BE2C (cell line): ENCODE data around the gene PRKN.

Experiments used
- DNase-seq: peaks from one replicate; pipeline ENCODE4 v3.0.0-alpha.2; 2020
- H3K27me3 ChIP-seq: fragments of 250-450 bp; sonication (Bioruptor Pico); 2 replicates; pipeline ENCODE4 v1.5.1; 2020; ENCODE audit warnings: mild to moderate bottlenecking
- H3K36me3 ChIP-seq: fragments of 250-450 bp; sonication (Bioruptor Pico); 2 replicates; pipeline ENCODE4 v1.5.1; 2020; ENCODE audit warnings: mild to moderate bottlenecking
- H3K4me1 ChIP-seq: fragments of 250-450 bp; sonication (Bioruptor Pico); 2 replicates; pipeline ENCODE4 v1.5.1; 2020
- H3K4me3 ChIP-seq: 2 replicates; pipeline ENCODE4 v1.5.1; 2011; ENCODE audit warnings: low read depth, low read length
- H3K9me3 ChIP-seq: fragments of 250-450 bp; sonication (Bioruptor Pico); 2 replicates; pipeline ENCODE4 v1.5.1; 2020
- TF ChIP-seq, protein P1 (sequence below): IDR thresholded peaks from 2 replicates; pipeline ENCODE4 v1.5.1; 2012; ENCODE audit warnings: mild to moderate bottlenecking, low read depth, low read length

The PRKN gene

DNA sequence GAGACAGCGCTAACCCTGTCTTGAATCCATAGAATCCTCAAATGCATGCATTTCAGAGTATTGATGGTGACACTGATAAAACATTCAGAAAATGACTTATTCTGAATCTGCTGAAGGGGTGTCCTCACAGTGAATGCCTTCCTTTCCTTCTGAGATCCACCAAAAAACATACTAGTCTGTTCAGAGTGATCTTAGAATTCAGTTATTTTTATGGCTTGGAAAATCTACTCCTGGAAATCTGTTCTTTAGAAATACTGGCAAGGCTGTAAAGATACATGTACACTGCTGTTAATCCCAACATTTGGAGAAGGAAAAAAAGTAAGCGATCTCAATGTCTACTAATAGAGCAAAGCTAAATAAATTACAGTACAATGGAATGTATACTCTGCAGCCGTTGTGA, 781.1 kb downstream of the PRKN start:
- DNase-seq: no peak

DNA sequence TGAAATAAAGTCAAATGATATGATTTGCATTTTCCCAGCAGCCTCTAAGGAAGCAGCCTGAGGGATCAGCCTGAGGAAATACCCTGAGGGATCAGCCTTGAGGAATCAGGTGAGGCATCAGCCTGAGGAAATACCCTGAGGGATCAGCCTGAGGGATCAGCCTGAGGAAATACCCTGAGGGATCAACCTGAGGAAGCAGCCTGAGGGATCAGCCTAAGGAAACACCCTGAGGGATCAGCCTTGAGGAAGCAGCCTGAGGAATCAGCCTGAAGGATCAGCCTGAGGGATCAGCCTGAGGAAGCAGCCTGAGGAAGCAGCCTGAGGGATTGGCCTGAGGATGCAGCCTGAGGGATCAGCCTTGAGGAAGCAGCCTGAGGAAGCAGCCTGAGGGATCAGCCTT, 784.0 kb downstream of the PRKN start:
- TF ChIP-seq, protein P1, sequence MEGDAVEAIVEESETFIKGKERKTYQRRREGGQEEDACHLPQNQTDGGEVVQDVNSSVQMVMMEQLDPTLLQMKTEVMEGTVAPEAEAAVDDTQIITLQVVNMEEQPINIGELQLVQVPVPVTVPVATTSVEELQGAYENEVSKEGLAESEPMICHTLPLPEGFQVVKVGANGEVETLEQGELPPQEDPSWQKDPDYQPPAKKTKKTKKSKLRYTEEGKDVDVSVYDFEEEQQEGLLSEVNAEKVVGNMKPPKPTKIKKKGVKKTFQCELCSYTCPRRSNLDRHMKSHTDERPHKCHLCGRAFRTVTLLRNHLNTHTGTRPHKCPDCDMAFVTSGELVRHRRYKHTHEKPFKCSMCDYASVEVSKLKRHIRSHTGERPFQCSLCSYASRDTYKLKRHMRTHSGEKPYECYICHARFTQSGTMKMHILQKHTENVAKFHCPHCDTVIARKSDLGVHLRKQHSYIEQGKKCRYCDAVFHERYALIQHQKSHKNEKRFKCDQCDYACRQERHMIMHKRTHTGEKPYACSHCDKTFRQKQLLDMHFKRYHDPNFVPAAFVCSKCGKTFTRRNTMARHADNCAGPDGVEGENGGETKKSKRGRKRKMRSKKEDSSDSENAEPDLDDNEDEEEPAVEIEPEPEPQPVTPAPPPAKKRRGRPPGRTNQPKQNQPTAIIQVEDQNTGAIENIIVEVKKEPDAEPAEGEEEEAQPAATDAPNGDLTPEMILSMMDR: no peak
- no peak overlapping the region for H3K4me3 ChIP-seq
- no peaks in the 10 kb centered on the region for H3K27me3 ChIP-seq
- no peaks in the 10 kb centered on the region for H3K36me3 ChIP-seq
- H3K4me1 ChIP-seq: no peaks in the 10 kb centered on the region
- H3K9me3 ChIP-seq: no peaks in the 10 kb centered on the region
- DNase-seq: no peak

More for the DNA sequence above, 781.1 kb downstream of the PRKN start:
- no peak overlapping the region for H3K4me3 ChIP-seq
- H3K9me3 ChIP-seq: no peaks in the 10 kb centered on the region
- no peaks in the 10 kb centered on the region for H3K4me1 ChIP-seq
- H3K27me3 ChIP-seq: no peaks in the 10 kb centered on the region
- H3K36me3 ChIP-seq: no peaks in the 10 kb centered on the region
- TF ChIP-seq, protein P1: no peak

DNA sequence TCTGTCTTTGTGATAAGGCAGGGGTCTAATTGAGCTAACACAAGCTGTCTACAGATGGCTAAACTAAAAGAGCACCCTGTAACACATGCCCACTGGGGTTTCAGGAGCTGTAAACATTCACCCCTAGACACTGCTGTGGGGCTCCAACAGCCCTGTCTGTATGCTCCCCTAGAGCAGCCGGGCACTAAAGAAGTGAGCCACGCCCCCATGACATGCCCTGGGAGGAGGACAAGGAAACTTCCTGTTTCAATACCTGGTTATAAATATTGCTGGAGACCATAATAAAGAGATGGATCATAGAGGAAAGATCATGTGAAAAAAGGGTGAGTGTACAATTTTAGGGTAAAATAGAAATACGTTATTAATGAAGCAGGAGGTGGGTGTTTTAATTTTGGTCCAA, 786.0 kb downstream of the PRKN start:
- Histone ChIP-seq H3K36me3 (no peaks in the 10 kb centered on the region), H3K27me3 (no peaks in the 10 kb centered on the region), H3K9me3 (no peaks in the 10 kb centered on the region), H3K4me3 (no peak overlapping the region), H3K4me1 (no peaks in the 10 kb centered on the region)
- no peak for DNase-seq
- TF ChIP-seq, protein P1: no peak

DNA sequence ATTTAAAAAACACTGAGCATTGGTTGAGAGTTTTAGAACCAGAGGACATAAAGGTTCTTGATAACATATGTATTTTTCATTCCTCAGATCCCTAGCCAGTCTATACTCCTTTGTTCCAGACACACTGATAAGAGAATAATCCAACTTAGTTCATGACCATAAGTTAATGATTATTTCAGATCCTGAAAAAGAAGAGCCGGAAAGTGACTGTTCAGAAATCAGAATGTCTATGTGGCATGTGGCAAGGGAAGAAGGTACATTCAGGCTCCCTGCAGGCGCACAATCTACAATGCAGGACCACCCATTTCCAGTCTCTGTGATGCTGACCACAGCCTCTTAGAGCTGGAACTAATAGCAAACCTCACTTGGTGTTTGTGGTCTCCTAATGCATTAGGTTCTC, 787.0 kb downstream of the PRKN start:
- Histone ChIP-seq H3K4me3 (no peak overlapping the region), H3K9me3 (no peaks in the 10 kb centered on the region), H3K36me3 (no peaks in the 10 kb centered on the region), H3K4me1 (no peaks in the 10 kb centered on the region), H3K27me3 (no peaks in the 10 kb centered on the region)
- no peak for DNase-seq
- TF ChIP-seq, protein P1: no peak

DNA sequence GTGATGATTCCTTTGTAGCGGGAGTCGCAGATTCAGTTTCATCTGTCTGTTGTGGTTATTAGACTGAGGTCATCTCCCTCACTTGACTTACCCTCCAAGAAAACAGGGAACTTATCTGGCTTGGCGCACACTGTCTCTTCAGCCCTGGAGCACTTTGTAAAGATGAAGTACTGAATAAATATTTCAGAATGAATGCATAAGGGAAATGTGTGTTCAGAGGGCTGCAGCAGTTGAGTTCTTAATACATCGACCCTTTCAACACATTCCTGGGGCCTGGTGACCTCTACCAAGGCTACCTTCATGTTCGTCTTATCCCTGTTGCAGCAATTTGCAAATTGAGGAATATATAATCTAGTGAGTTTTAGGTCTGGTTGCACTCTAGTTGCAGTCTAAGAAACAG, 801.2 kb downstream of the PRKN start:
- no peaks in the 10 kb centered on the region for H3K9me3 ChIP-seq
- H3K27me3 ChIP-seq: no peaks in the 10 kb centered on the region
- TF ChIP-seq, protein P1: no peak
- no peak overlapping the region for H3K4me3 ChIP-seq
- H3K36me3 ChIP-seq: no peaks in the 10 kb centered on the region
- DNase-seq: no peak
- H3K4me1 ChIP-seq: peaks cover 4% of the 10 kb centered on the region; the same call in 1 of the 2 replicates

DNA sequence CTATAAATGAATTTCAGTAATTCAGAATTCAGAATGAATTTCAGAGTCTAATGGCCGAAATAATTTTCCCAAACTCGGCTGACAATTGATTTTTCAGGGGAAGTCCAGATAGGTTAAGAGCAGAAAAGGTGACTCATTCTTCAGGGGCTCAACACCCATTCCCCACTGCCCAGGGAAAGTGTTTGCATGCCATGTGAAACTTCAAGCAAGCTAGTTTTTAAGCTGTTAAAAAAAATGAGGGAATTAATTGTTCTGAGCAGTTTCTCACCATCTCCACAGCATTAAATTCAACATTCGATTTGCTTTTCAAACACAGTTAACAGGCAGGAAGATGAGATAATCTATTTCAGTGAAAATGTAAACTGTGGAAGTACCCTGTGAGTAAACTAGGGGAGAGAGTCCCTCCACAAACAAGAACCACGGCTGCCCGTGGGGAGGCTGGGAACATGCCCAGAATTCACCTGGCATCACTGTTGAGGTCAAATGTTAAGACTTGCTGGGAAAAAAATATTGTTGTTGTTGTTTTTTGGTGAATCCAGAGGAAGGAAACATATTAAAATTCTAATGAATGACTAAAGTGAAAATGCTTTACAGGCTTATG, 803.0 kb downstream of the PRKN start:
- H3K36me3 ChIP-seq: no peaks in the 10 kb centered on the region

More for the DNA sequence above, 803.0 kb downstream of the PRKN start:
- TF ChIP-seq, protein P1: no peak
- no peaks in the 10 kb centered on the region for H3K27me3 ChIP-seq
- no peak for DNase-seq
- H3K4me1 ChIP-seq: peaks cover 4% of the 10 kb centered on the region; the same call in 1 of the 2 replicates
- no peak overlapping the region for H3K4me3 ChIP-seq
- H3K9me3 ChIP-seq: no peaks in the 10 kb centered on the region
